GM23338 (cell line): ENCODE data around the gene DUSP6.

ENCODE experiments used
- CREB1 ChIP-seq: fragments of 250-450 bp; sonication (Bioruptor Pico); IDR thresholded peaks from 2 replicates; pipeline ENCODE4 v1.5.0; 2020; ENCODE audit warnings: low read depth, mild to moderate bottlenecking, moderate library complexity
- EZH2 ChIP-seq: fragments of 200-600 bp; sonication (generic); IDR thresholded peaks from one replicate; pipeline ENCODE4 v1.8.0; 2017; ENCODE audit warnings: antibody characterized with exemption, mild to moderate bottlenecking, low read depth; ENCODE audit not compliant: unreplicated experiment
- EZH2phosphoT487 ChIP-seq: fragments of 200-600 bp; sonication (generic); IDR thresholded peaks from one replicate; pipeline ENCODE4 v1.8.1; 2018; ENCODE audit warnings: antibody characterized with exemption; ENCODE audit not compliant: unreplicated experiment
- POLR2AphosphoS5 ChIP-seq: IDR thresholded peaks from 2 replicates; pipeline ENCODE4 v1.6.1; 2016; ENCODE audit warnings: antibody characterized with exemption, low read depth
- ZNF331 ChIP-seq: fragments of 250-450 bp; sonication (Bioruptor Pico); IDR thresholded peaks from 2 replicates; pipeline ENCODE4 v1.5.0; 2020; ENCODE audit warnings: low read depth, mild to moderate bottlenecking, moderate library complexity
- TF ChIP-seq, protein P1 (sequence below), 2 experiments: fragments of 200-600 bp in 1 of 2; sonication (generic) in 1 of 2; conservative IDR thresholded peaks; 2 replicates each; pipeline versions ENCODE4 v1.5.1 to v1.6.1; 2016 to 2017; ENCODE audit warnings: antibody characterized with exemption in 2 of 2, low read depth in 2 of 2, mild to moderate bottlenecking in 2 of 2, moderate library complexity in 1 of 2
- TF ChIP-seq, protein P2 (sequence below): IDR thresholded peaks from one replicate; pipeline ENCODE4 v1.6.1; 2018; ENCODE audit warnings: antibody characterized with exemption; ENCODE audit not compliant: unreplicated experiment

GRCh38 chr12:89369166-89369565, 16.9 kb upstream of the DUSP6 start:
- TF ChIP-seq EZH2 (no peak), POLR2AphosphoS5 (no peak), CREB1 (CRISPR knock-in tag) (no peak), EZH2phosphoT487 (no peak), ZNF331 (CRISPR knock-in tag) (no peak)
- TF ChIP-seq, protein P1, sequence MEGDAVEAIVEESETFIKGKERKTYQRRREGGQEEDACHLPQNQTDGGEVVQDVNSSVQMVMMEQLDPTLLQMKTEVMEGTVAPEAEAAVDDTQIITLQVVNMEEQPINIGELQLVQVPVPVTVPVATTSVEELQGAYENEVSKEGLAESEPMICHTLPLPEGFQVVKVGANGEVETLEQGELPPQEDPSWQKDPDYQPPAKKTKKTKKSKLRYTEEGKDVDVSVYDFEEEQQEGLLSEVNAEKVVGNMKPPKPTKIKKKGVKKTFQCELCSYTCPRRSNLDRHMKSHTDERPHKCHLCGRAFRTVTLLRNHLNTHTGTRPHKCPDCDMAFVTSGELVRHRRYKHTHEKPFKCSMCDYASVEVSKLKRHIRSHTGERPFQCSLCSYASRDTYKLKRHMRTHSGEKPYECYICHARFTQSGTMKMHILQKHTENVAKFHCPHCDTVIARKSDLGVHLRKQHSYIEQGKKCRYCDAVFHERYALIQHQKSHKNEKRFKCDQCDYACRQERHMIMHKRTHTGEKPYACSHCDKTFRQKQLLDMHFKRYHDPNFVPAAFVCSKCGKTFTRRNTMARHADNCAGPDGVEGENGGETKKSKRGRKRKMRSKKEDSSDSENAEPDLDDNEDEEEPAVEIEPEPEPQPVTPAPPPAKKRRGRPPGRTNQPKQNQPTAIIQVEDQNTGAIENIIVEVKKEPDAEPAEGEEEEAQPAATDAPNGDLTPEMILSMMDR (conservative IDR thresholded peaks at IDR 0.05; ENCODE audit: low read depth in 2 of 2): no peak
- TF ChIP-seq, protein P2, sequence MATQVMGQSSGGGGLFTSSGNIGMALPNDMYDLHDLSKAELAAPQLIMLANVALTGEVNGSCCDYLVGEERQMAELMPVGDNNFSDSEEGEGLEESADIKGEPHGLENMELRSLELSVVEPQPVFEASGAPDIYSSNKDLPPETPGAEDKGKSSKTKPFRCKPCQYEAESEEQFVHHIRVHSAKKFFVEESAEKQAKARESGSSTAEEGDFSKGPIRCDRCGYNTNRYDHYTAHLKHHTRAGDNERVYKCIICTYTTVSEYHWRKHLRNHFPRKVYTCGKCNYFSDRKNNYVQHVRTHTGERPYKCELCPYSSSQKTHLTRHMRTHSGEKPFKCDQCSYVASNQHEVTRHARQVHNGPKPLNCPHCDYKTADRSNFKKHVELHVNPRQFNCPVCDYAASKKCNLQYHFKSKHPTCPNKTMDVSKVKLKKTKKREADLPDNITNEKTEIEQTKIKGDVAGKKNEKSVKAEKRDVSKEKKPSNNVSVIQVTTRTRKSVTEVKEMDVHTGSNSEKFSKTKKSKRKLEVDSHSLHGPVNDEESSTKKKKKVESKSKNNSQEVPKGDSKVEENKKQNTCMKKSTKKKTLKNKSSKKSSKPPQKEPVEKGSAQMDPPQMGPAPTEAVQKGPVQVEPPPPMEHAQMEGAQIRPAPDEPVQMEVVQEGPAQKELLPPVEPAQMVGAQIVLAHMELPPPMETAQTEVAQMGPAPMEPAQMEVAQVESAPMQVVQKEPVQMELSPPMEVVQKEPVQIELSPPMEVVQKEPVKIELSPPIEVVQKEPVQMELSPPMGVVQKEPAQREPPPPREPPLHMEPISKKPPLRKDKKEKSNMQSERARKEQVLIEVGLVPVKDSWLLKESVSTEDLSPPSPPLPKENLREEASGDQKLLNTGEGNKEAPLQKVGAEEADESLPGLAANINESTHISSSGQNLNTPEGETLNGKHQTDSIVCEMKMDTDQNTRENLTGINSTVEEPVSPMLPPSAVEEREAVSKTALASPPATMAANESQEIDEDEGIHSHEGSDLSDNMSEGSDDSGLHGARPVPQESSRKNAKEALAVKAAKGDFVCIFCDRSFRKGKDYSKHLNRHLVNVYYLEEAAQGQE: no peak
